Kidney tubule cell (primary cell): Measurements from ENCODE around the gene ANKZF1.
"Not testable (repeated sequence)": the region's sequence is repeated elsewhere in the genome, so short reads cannot be mapped to it uniquely, and the experiment has no call there.

ENCODE experiments used
- DNase-seq: peaks from one replicate; pipeline ENCODE4 v3.0.0-alpha.2; 2018; ENCODE audit warnings: low spot score

Gene ANKZF1, protein sequence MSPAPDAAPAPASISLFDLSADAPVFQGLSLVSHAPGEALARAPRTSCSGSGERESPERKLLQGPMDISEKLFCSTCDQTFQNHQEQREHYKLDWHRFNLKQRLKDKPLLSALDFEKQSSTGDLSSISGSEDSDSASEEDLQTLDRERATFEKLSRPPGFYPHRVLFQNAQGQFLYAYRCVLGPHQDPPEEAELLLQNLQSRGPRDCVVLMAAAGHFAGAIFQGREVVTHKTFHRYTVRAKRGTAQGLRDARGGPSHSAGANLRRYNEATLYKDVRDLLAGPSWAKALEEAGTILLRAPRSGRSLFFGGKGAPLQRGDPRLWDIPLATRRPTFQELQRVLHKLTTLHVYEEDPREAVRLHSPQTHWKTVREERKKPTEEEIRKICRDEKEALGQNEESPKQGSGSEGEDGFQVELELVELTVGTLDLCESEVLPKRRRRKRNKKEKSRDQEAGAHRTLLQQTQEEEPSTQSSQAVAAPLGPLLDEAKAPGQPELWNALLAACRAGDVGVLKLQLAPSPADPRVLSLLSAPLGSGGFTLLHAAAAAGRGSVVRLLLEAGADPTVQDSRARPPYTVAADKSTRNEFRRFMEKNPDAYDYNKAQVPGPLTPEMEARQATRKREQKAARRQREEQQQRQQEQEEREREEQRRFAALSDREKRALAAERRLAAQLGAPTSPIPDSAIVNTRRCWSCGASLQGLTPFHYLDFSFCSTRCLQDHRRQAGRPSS

GRCh38 chr2:219229305-219230058 lies at the start of gene ANKZF1, which contains the start of gene ATG9A:
Gene ANKZF1, plus strand, starts transcription at chr2:219229806. Its CDS starts 452 bp downstream, at chr2:219230258.
Gene ATG9A, minus strand, starts transcription at chr2:219229636. Its CDS starts 1,612 bp downstream, at chr2:219228024.
- peak; percentile 99 for DNase-seq

DNA sequence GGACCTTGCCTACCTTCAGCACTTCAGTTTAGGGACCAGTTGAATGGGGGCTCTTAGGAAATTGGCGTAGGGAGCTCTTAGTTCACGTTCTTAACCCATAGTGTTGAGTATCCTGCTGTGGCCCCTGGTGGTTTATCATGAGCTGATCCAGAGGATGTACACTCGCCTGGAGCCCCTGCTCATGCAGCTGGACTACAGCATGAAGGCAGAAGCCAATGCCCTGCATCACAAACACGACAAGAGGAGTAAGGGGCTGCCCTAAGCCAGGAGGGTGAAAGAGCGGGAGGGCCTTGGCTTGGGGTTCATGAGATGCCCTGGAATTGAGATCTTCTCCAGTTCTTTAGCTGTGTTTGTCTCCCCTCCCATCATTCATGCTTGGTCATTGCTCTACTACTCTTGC lies 48.6 kb upstream of the ANKZF1 start:
- DNase-seq: no peak

DNA sequence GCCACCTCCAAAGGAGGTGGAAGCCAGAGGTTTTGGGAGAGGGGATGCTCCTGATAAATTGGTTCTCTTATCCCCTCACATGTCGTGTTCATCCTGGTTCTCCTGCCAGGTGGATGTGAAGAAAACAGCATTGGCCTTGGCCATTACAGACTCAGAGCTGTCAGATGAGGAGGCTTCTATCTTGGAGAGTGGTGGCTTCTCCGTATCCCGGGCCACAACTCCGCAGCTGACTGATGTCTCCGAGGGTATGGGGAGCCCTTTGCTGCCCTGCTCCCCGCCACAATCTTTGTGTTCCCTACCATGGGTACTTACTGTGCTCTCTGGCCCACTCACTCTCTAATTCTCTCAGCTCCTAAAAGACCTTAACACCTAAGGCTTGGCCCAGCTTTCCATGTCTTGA lies 48.1 kb upstream of the ANKZF1 start:
- no peak for DNase-seq

DNA sequence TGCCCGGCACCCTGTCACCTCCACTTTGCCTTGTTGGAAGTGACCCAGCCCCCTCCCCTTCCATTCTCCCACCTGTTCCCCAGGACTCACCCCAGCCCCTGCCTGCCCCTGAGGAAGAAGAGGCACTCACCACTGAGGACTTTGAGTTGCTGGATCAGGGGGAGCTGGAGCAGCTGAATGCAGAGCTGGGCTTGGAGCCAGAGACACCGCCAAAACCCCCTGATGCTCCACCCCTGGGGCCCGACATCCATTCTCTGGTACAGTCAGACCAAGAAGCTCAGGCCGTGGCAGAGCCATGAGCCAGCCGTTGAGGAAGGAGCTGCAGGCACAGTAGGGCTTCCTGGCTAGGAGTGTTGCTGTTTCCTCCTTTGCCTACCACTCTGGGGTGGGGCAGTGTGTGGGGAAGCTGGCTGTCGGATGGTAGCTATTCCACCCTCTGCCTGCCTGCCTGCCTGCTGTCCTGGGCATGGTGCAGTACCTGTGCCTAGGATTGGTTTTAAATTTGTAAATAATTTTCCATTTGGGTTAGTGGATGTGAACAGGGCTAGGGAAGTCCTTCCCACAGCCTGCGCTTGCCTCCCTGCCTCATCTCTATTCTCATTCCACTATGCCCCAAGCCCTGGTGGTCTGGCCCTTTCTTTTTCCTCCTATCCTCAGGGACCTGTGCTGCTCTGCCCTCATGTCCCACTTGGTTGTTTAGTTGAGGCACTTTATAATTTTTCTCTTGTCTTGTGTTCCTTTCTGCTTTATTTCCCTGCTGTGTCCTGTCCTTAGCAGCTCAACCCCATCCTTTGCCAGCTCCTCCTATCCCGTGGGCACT lies 47.1 kb upstream of the ANKZF1 start:
- no peak for DNase-seq

- DNase-seq: no peak
Observed at GRCh38 chr2:219183151-219183772, 46.3 kb upstream of the ANKZF1 start.

GRCh38 chr2:219184121-219184520 lies 45.5 kb upstream of the ANKZF1 start:
- no peak for DNase-seq

DNA sequence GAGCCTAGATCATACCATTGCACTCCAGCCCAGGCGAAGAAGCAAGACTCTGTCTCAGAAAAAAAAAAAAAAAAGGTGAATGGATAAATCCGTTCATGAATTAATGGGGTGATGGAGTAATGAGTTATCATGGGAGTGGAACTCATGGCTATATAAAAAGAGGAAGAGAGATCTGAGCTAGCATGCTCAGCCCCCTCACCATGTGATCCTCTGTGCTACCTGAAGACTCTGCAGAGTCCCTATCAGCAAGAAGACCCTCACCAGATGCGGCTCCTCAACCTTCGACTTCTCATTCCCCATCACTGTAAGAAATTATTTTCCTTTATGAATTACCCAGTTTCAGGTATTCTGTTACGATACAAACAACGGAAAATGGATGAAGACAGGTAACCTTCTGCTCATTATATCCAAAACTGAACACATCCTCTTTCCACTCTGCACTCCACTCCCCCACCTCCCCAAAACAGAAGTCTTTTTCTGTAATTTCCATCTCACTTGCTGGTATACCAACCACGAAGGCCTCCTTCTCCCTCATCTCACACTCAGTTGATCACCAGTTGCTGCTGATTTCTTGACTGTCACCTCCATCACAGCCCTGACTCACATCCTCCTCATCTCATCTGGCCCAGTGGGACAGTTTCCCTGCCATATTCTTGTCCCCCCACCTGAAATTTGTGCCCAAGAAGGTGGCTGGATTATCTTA lies 42.7 kb upstream of the ANKZF1 start:
- no peak for DNase-seq

GRCh38 chr2:219197388-219197787 lies 32.2 kb upstream of the ANKZF1 start:
- DNase-seq: no peak

GRCh38 chr2:219198974-219199373 lies 30.6 kb upstream of the ANKZF1 start:
- no peak for DNase-seq

- no peak for DNase-seq
Observed at GRCh38 chr2:219199470-219200211, 30.0 kb upstream of the ANKZF1 start.

DNA sequence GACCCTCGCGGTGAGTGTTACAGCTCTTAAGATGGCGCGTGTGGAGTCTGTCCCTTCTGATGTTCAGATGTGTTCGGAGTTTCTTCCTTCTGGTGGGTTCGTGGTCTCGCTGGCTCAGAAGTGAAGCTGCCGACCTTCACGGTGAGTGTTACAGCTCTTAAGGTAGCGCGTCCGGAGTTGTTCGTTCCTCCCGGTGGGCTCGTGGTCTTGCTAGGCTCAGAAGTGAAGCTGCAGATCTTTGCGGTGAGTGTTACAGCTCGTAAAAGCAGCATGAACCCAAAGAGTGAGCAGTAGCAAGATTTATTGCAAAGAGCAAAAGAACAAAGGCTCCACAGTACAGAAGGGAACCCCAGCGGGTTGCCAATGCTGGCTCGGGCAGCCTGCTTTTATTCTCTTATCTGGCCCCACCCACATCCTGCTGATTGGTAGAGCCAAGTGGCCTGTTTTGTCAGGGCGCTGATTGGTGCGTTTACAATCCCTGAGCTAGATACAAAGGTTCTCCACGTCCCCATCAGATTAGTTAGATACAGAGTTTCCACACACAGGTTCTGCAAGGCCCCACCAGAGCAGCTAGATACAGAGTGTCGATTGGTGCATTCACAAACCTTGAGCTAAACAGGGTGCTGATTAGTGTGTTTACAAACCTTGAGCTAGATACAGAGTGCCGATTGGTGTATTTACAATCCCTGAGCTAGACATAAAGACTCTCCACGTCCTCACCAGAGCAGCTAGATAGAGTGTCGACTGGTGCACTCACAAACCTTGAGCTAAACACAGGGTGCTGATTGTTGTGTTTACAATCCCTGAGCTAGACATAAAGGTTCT lies 28.9 kb upstream of the ANKZF1 start:
- not testable (repeated sequence) for DNase-seq

DNA sequence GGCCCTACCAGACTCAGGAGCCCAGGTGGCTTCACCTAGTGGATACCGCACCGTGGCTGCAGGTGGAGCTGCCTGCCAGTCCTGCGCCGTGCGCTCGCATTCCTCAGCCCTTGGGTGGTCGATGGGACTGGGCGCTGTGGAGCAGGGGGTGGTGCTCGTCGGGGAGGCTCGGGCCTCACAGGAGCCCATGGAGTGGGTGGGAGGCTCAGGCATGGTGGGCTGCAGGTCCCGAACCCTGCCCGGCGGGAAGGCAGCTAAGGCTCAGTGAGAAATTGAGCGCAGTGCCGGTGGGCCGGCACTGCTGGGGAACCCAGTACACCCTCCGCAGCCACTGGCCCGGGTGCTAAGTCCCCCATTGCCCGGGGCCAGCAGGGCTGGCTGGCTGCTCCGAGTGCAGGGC lies 28.3 kb upstream of the ANKZF1 start:
- not testable (repeated sequence) for DNase-seq

DNA sequence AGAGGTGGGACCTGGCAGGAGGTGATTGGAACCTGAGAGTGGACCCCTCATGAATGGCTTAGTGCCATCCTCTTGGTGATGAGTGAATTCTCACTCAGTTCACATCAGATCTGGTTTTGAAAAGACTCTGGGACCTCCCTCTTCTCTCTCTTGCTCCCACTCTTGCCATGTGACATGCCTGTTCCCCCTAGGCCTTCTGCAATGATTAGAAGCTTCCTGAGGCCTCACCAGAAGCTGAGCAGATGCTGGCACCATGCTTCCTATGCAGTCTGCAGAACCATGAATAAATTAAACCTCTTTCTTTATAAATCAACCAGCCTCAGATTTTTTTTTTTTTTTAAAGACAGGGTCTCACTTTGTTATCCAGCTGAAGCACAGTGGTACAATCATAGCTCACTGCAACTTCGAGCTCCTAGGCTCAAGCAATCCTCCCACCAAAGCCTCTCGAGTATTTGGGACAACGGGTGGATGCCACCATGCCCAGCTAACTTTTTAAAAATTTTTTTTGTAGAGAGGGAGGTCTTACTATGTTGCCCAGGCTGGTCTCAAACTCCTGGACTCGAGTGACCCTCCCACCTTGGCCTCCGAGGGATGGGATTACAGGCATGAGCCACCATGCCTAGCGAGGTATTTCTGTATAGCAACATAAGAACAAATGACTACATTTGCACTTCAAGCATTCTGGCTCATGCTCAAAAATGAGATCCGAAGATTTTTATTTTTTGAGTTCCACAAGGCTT lies 25.0 kb upstream of the ANKZF1 start:
- no peak for DNase-seq

- no peak for DNase-seq
Observed at GRCh38 chr2:219205165-219205538, 24.5 kb upstream of the ANKZF1 start.

DNA sequence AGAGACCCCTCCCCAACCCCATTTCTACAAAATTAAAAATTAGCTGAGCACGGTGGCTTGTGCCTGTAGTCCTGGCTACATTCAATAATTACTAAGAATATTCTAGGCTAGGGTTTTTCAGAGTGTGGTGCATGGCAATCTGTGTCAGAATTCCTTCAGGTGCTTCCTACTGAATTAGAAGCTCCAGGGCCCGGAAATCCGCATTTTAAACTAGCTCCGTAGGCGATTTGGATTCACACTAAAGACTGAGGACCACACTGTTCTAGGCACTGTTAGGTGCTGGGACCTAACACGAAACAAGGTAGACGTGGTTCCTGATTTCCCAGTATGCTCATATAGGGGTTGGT lies 23.7 kb upstream of the ANKZF1 start:
- DNase-seq: no peak

- peak; percentile 95 for DNase-seq
Observed at GRCh38 chr2:219206328-219207133, 23.1 kb upstream of the ANKZF1 start, which contains the start of gene ZFAND2B. Gene ZFAND2B, plus strand, starts transcription at chr2:219206782. Its CDS starts 206 bp downstream, at chr2:219206988.

GRCh38 chr2:219207134-219207883 lies 22.3 kb upstream of the ANKZF1 start:
- no peak for DNase-seq
